Measurements from ENCODE around the gene GATAD2A.
"Not testable (repeated sequence)": the region's sequence is repeated elsewhere in the genome, so short reads cannot be mapped to it uniquely, and the experiment has no call there.

GATAD2A gene

GRCh38 chr19:19464339-19465098, 59.0 kb downstream of the GATAD2A start:
- POLR2A ChIA-PET = interaction anchor here (0.9 kb wide), 1 partner anchor 20 kb away, joined by 6 read pairs; no protein-coding TSS in a partner anchor
- H3K4me3 ChIP-seq (ENCODE audit: low read depth, low read length) = no peak overlapping the region
- no peak for TF ChIP-seq CTCF (IDR thresholded peaks at IDR 0.05; ENCODE audit: insufficient read depth, low read length, missing control alignments)
- DNase-seq (ENCODE audit: low read depth, low spot score) = no peak
- CTCF ChIA-PET = interaction anchor here (0.9 kb wide), 1 partner anchor 11 kb away, joined by 4 read pairs; no protein-coding TSS in a partner anchor

- ChIA-PET POLR2A (no interaction called here), CTCF (interaction anchor here (3.2 kb wide), 1 partner anchor 10 kb away, joined by 9 read pairs; no protein-coding TSS in a partner anchor)
- no peak for DNase-seq (ENCODE audit: low read depth, low spot score)
- H3K4me3 ChIP-seq (ENCODE audit: low read depth, low read length) = no peak overlapping the region
- TF ChIP-seq CTCF (IDR thresholded peaks at IDR 0.05; ENCODE audit: insufficient read depth, low read length, missing control alignments) = no peak
Measured at GRCh38 chr19:19465436-19466070, 60.1 kb downstream of the GATAD2A start.

- TF ChIP-seq CTCF (IDR thresholded peaks at IDR 0.05; ENCODE audit: insufficient read depth, low read length, missing control alignments) = no peak
- DNase-seq (ENCODE audit: low read depth, low spot score) = no peak
- ChIA-PET POLR2A (no interaction called here), CTCF (interaction anchor here (3.2 kb wide), 1 partner anchor 9 kb away, joined by 9 read pairs; no protein-coding TSS in a partner anchor)
- no peak overlapping the region for H3K4me3 ChIP-seq (ENCODE audit: low read depth, low read length)
Measured at GRCh38 chr19:19466201-19466600, 60.7 kb downstream of the GATAD2A start.

GRCh38 chr19:19468424-19469050, 63.1 kb downstream of the GATAD2A start:
- H3K4me3 ChIP-seq (ENCODE audit: low read depth, low read length) = no peak overlapping the region
- ChIA-PET POLR2A (no interaction called here), CTCF (interaction anchor here (0.6 to 3.2 kb wide), 3 partner anchors 7 to 11 kb away, joined by 3 to 9 read pairs (median 6); no protein-coding TSS in a partner anchor)
- DNase-seq (ENCODE audit: low read depth, low spot score) = no peak
- no peak for TF ChIP-seq CTCF (IDR thresholded peaks at IDR 0.05; ENCODE audit: insufficient read depth, low read length, missing control alignments)

GRCh38 chr19:19470579-19470978, 65.1 kb downstream of the GATAD2A start:
- ChIA-PET CTCF (interaction anchor here (1.2 kb wide), 1 partner anchor 16 kb away, joined by 3 read pairs; no protein-coding TSS in a partner anchor), POLR2A (no interaction called here)
- TF ChIP-seq CTCF (IDR thresholded peaks at IDR 0.05; ENCODE audit: insufficient read depth, low read length, missing control alignments) = no peak
- DNase-seq (ENCODE audit: low read depth, low spot score) = no peak
- H3K4me3 ChIP-seq (ENCODE audit: low read depth, low read length) = no peak overlapping the region

GRCh38 chr19:19471682-19472081, 66.2 kb downstream of the GATAD2A start:
- TF ChIP-seq CTCF (IDR thresholded peaks at IDR 0.05; ENCODE audit: insufficient read depth, low read length, missing control alignments) = no peak
- POLR2A ChIA-PET = no interaction called here
- DNase-seq (ENCODE audit: low read depth, low spot score) = no peak
- CTCF ChIA-PET = interaction anchor here (0.9 to 2.0 kb wide), 2 partner anchors 14 to 18 kb away, joined by 3 to 5 read pairs; no protein-coding TSS in a partner anchor
- no peak overlapping the region for H3K4me3 ChIP-seq (ENCODE audit: low read depth, low read length)

- H3K4me3 ChIP-seq (ENCODE audit: low read depth, low read length); POLR2A ChIA-PET; DNase-seq (ENCODE audit: low read depth, low spot score): not testable (repeated sequence)
- CTCF ChIA-PET = interaction anchor here (0.9 to 2.0 kb wide), 3 partner anchors 13 to 66 kb away, joined by 3 to 5 read pairs (median 5); partner anchors contain the start of gene GATAD2A
Measured at GRCh38 chr19:19472106-19472505, 66.6 kb downstream of the GATAD2A start.

Measured in AG04449 (cell line).